ENCODE data around the gene SRPX2. TPM values are rescaled to one million over a fixed set of nuclear protein-coding genes. Genes with fewer than 3 reads are reported as not detected.

SRPX2 gene
- total RNA-seq, 1 experiment from 2014 or later, result 31.5 TPM

GRCh38 chrX:100663642-100664041 lies 19.6 kb downstream of the SRPX2 start:
- intact Hi-C loops (cut with micrococcal nuclease; ENCODE audit: unreplicated experiment), result no loop called here
- no TSS peak for BruUV-seq (replicated peaks)
- H3K4me3 Mint-ChIP-seq (ENCODE audit: low read depth, unreplicated experiment), result no peak overlapping the region
- no peaks in the 10 kb centered on the region for H3K9me3 Mint-ChIP-seq (ENCODE audit: low read depth, unreplicated experiment)
- H3K27ac Mint-ChIP-seq (ENCODE audit: unreplicated experiment), result no peak overlapping the region
- H3K4me1 Mint-ChIP-seq (ENCODE audit: low read depth, unreplicated experiment), result peaks cover 19% of the 10 kb centered on the region
- CTCF ChIA-PET, result no interaction called here
- no peaks in the 10 kb centered on the region for H3K27me3 Mint-ChIP-seq (ENCODE audit: unreplicated experiment)
- H3K36me3 Mint-ChIP-seq (ENCODE audit: insufficient read depth, unreplicated experiment), result peaks cover 5% of the 10 kb centered on the region
- TF ChIP-seq CTCF (IDR thresholded peaks at IDR 0.05; ENCODE audit: unreplicated experiment), result no peak
- DNase-seq, result no peak

GRCh38 chrX:100672966-100673365 lies 29.0 kb downstream of the SRPX2 start:
- intact Hi-C loops (cut with micrococcal nuclease; ENCODE audit: unreplicated experiment), result no loop called here
- Mint-ChIP-seq H3K4me3 (ENCODE audit: low read depth, unreplicated experiment) (no peak overlapping the region), H3K27ac (ENCODE audit: unreplicated experiment) (no peak overlapping the region), H3K4me1 (ENCODE audit: low read depth, unreplicated experiment) (peaks cover 10% of the 10 kb centered on the region), H3K9me3 (ENCODE audit: low read depth, unreplicated experiment) (no peaks in the 10 kb centered on the region), H3K27me3 (ENCODE audit: unreplicated experiment) (no peaks in the 10 kb centered on the region), H3K36me3 (ENCODE audit: insufficient read depth, unreplicated experiment) (no peaks in the 10 kb centered on the region)
- DNase-seq, result no peak
- CTCF ChIA-PET, result interaction anchor here (3.2 kb wide), 1 partner anchor 96 kb away, joined by 30 read pairs; no protein-coding TSS in a partner anchor
- BruUV-seq (replicated peaks), result no TSS peak
- TF ChIP-seq CTCF (IDR thresholded peaks at IDR 0.05; ENCODE audit: unreplicated experiment), result no peak

GRCh38 chrX:100673397-100673953 lies 29.5 kb downstream of the SRPX2 start:
- DNase-seq, result no peak
- TF ChIP-seq CTCF (IDR thresholded peaks at IDR 0.05; ENCODE audit: unreplicated experiment), result no peak
- no peaks in the 10 kb centered on the region for H3K9me3 Mint-ChIP-seq (ENCODE audit: low read depth, unreplicated experiment)
- H3K36me3 Mint-ChIP-seq (ENCODE audit: insufficient read depth, unreplicated experiment), result no peaks in the 10 kb centered on the region
- peaks cover 10% of the 10 kb centered on the region for H3K4me1 Mint-ChIP-seq (ENCODE audit: low read depth, unreplicated experiment)
- CTCF ChIA-PET, result no interaction called here
- H3K4me3 Mint-ChIP-seq (ENCODE audit: low read depth, unreplicated experiment), result no peak overlapping the region
- intact Hi-C loops (cut with micrococcal nuclease; ENCODE audit: unreplicated experiment), result no loop called here
- H3K27me3 Mint-ChIP-seq (ENCODE audit: unreplicated experiment), result no peaks in the 10 kb centered on the region
- BruUV-seq (replicated peaks), result no TSS peak
- no peak overlapping the region for H3K27ac Mint-ChIP-seq (ENCODE audit: unreplicated experiment)

- H3K4me1 Mint-ChIP-seq (ENCODE audit: low read depth, unreplicated experiment), result peaks cover 10% of the 10 kb centered on the region
- no peak for TF ChIP-seq CTCF (IDR thresholded peaks at IDR 0.05; ENCODE audit: unreplicated experiment)
Measured at GRCh38 chrX:100674705-100675104, 30.7 kb downstream of the SRPX2 start.

More at GRCh38 chrX:100674705-100675104, 30.7 kb downstream of the SRPX2 start:
- Mint-ChIP-seq H3K27ac (ENCODE audit: unreplicated experiment) (no peak overlapping the region), H3K9me3 (ENCODE audit: low read depth, unreplicated experiment) (no peaks in the 10 kb centered on the region), H3K36me3 (ENCODE audit: insufficient read depth, unreplicated experiment) (no peaks in the 10 kb centered on the region), H3K4me3 (ENCODE audit: low read depth, unreplicated experiment) (no peak overlapping the region), H3K27me3 (ENCODE audit: unreplicated experiment) (no peaks in the 10 kb centered on the region)
- CTCF ChIA-PET, result no interaction called here
- intact Hi-C loops (cut with micrococcal nuclease; ENCODE audit: unreplicated experiment), result no loop called here
- no TSS peak for BruUV-seq (replicated peaks)
- no peak for DNase-seq
